GM19240 (cell line): ENCODE data around the gene C9orf40.

ENCODE experiments used
- DNase-seq: peaks from one replicate; pipeline ENCODE4 v3.0.0; 2011; ENCODE audit warnings: low spot score; ENCODE audit not compliant: insufficient read length

C9orf40 gene

DNA sequence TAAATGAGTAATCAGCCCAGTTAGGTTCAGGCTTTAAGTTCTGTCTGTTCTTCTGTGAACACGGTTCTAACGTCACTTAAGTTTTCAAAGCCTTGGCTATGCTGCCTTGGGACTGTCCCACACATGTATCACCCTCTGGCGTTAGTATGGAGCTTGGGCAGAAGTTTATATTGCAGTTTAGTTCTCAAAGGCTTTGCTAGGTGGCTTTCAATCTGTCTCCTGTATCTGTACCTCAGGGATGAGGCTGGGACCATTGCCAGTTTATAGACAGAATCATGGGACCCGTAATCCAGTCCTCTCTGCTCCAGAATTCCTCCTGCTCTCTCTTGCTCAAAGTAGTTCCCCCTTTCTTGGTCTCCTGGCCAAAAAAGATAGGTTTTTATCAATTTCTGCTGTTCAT, 12.1 kb downstream of the C9orf40 start:
- no peak for DNase-seq

DNA sequence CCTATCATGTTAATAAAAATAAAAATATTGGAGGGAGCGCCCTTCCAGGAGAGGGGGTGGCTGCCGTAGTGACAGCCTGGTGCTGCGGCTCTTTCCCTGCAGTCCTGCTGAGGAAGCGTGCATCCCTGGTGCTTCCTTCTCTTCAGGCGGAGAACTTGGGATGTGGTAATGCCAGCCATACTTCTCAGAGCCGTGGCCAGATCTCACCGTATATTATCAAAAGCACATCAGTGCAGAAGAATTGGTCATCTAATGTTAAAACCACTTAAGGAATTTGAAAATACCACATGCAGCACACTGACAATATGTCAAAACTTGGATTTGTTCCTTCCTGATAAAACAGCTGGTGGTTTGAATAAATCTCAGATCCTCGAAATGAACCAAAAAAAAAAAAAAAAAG, 17.7 kb downstream of the C9orf40 start:
- DNase-seq: no peak

DNA sequence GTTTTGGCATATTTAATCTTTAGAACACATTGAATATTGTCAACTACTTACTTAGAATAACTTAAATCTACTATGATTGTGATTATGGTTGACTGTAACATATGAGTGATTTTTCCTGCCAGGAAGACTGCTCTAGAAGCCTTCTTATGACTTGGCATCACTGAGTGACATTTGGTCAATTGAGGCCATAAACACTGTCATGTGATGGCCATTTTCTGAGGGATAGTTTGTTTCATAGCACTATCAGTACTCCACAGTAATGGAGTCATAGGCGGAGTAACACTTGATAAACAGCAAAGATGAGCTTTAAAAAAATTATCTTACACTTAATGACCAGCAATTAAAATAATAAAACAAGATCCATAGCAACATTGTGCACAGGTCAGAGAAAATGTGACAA, 31.0 kb downstream of the C9orf40 start:
- no peak for DNase-seq

DNA sequence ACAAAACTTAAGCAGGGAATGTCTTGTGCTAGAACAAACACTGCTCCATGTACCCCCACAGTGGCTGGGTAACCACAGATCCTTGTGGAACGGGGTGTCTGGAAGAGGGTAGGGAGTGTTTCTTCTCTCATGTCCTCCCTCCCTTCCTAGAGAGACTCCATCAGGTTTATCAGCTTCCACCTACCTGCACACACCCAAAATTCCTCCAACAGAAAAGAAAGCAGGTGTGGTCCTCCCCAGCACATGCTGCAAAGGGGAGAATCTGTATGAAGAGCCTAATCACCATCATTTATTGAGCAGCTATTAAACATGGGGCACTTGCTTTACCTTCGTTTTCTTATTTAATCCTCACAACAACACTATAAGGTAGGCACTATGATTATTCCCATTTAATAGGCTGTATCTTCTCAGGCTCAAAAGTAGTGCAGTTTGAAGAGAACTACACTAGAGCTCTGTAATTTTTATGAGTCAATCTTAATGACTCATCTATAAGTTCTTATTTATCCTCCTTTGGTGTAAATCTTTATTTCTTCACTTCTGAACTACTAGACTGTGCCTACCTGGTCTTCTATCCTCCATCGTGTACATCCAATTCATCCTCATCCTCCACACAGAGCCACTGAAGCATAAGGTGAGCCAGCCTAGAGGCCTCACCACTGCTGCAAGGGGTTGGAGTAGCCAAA, 31.6 kb downstream of the C9orf40 start:
- no peak for DNase-seq

DNA sequence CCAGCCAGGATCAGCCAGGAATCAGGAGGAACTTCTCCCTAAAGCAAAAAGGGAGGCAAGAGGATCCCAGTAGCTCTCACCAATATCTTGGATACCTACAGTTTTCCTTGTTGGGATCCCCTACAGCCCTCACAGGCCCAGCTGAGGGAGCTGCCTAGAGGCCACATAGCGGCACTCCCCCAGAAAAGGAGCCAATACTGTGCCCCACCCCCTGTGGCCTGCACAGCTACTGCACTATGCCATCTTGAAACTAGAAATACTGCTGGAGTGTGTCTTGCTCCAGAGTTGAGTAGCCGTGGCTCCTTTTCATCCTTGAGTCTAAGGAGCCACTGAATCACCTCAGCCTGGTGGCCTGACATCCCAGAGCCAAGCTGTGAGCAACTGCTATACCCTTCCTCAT, 42.7 kb downstream of the C9orf40 start:
- no peak for DNase-seq

DNA sequence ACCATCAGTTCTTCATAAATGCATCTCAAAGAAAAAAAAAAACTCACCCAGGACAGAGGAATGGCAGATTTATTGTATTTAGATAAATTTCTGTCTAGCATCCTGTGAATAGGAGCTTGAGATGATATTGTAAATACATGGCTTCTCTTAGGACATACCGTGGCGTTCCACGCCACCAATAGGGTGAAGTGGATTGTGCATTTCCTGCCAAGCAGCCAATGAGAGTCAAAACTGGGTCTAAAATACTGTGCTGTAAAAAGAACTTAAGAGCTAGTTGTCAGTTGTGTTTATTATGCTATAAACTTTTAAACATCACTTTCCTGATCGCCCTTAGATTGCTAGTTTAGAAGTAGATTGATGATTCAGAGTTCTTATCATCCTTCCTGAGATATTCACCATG, 44.0 kb downstream of the C9orf40 start:
- DNase-seq: no peak

DNA sequence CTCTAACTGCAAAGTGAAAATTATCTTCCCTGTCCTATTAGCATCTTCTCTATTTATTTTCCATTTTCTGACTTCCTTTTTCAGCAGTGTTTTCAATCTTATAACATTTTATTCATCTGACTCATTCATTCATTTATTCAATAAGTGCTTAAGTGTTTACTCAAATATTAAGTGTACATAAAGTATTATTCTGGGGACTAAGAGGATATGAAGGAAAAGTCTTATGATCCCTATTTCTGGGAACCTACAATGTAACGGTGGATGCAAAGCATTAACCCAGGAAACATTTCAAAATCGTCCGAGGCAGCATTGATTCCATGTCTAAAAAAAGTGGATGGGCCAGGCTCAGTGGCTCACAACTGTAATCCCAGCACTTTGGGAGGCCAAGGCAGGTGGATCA, 45.6 kb downstream of the C9orf40 start:
- no peak for DNase-seq

DNA sequence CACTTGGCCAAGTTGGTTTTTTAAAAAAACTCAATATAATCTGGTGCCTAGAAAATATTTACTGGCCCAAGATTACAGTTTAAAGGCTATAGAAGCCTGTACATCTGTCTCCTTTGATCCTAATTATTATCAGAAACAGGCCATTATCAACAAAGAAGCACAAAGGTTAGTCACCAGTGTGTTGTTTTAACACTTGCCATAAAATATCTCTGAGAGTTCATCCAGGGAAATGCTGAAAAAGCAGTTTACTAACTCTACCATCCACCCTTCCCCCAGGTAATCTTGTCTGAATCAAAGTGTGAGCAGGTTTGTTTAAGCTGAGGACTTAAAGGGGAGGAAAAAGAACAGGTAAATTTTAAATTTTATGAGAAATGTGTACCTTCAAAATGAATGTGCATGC, 51.7 kb downstream of the C9orf40 start:
- no peak for DNase-seq
